Measurements from ENCODE around the gene BMP5. TPM values are rescaled to one million over a fixed set of nuclear protein-coding genes. Genes with fewer than 3 reads are reported as not detected.

The BMP5 gene
- total and polyA plus RNA-seq, 10 of the 15 experiments (the other 5 are each of a cell fraction or from before 2014, with no cell fraction given), result not detected

- Histone ChIP-seq H3K4me2 (ENCODE audit: control insufficient read depth, insufficient read depth) (no peak overlapping the region), H3K27ac (ENCODE audit: control insufficient read depth, insufficient read depth) (no peak overlapping the region), H2AFZ (ENCODE audit: control insufficient read depth, low read depth, low read length) (no peak overlapping the region), H4K20me1 (ENCODE audit: control insufficient read depth, insufficient read depth) (no peaks in the 10 kb centered on the region), H3K9ac (ENCODE audit: control insufficient read depth, insufficient read depth, low read length) (no peak overlapping the region), H3K9me3 (replicated peaks; ENCODE audit: control insufficient read depth, insufficient read depth, low read length) (no peaks in the 10 kb centered on the region), H3K36me3 (ENCODE audit: control insufficient read depth in 2 of 2, insufficient read depth in 2 of 2, low read length in 1 of 2) (no peaks in the 10 kb centered on the region), H3K4me1 (ENCODE audit: control insufficient read depth, insufficient read depth, low read length) (no peaks in the 10 kb centered on the region), H3K27me3 (replicated peaks in 1 of 2; ENCODE audit: control insufficient read depth in 2 of 2, insufficient read depth in 2 of 2, low read length in 1 of 2) (no peaks in the 10 kb centered on the region), H3K4me3 (no peak overlapping the region), H3K79me2 (ENCODE audit: control insufficient read depth, insufficient read depth, low read length) (no peaks in the 10 kb centered on the region)
- DNase-seq (ENCODE audit: low read depth, low spot score) (no peak), FAIRE-seq (no peak), ATAC-seq (no peak)
- ChIA-PET SMC1A (ENCODE audit: uncharacterized antibody, unreplicated experiment) (interaction anchor here (2.0 kb wide), 1 partner anchor 11 kb away, joined by 4 read pairs; no protein-coding TSS in a partner anchor), POLR2A (no interaction called here), CTCF (no interaction called here), RAD21 (ENCODE audit: unreplicated experiment) (no interaction called here)
- no TSS peak for BruUV-seq (replicated peaks)
- TF ChIP-seq, protein P1, sequence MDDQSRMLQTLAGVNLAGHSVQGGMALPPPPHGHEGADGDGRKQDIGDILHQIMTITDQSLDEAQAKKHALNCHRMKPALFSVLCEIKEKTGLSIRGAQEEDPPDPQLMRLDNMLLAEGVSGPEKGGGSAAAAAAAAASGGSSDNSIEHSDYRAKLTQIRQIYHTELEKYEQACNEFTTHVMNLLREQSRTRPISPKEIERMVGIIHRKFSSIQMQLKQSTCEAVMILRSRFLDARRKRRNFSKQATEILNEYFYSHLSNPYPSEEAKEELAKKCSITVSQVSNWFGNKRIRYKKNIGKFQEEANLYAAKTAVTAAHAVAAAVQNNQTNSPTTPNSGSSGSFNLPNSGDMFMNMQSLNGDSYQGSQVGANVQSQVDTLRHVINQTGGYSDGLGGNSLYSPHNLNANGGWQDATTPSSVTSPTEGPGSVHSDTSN (IDR thresholded peaks at IDR 0.05; ENCODE audit: insufficient replicate concordance, low read depth, low read length), result no peak
- TF ChIP-seq ZBTB33 (IDR thresholded peaks at IDR 0.05) (no peak), FOXK2 (IDR thresholded peaks at IDR 0.05) (no peak), PAX8 (IDR thresholded peaks at IDR 0.05) (no peak), BCLAF1 (IDR thresholded peaks at IDR 0.05) (no peak)
- 2% methylated on average over 3 of the region's 3 CpGs for WGBS (ENCODE audit: insufficient coverage, insufficient replicate concordance, low lambda C conversion rate, missing lambda C conversion rate)
- in situ Hi-C loops (cut with MboI) (no loop called here), intact Hi-C loops (cut with micrococcal nuclease; ENCODE audit: unreplicated experiment) (no loop called here)
Observed at GRCh38 chr6:55811074-55811473, 64.3 kb downstream of the BMP5 start.

Data from GM12878 (cell line).